DOHH2 (cell line): ENCODE data around the gene CRELD2.

Source experiments
- H3F3A ChIP-seq: fragments of 200-600 bp; sonication (generic), shearing (Covaris generic); 2 replicates; pipeline ENCODE4 v1.6.0; 2016; ENCODE audit warnings: antibody characterized with exemption, mild to moderate bottlenecking; ENCODE audit not compliant: control insufficient read depth, insufficient read depth
- H3K27ac ChIP-seq: fragments of 200-600 bp; sonication (generic); 2 replicates; pipeline ENCODE4 v1.5.1; 2014; ENCODE audit warnings: low read depth, mild to moderate bottlenecking, low read length, moderate library complexity
- H3K27me3 ChIP-seq: fragments of 200-600 bp; sonication (generic); 2 replicates; pipeline ENCODE4 v1.6.1; 2014; ENCODE audit warnings: mild to moderate bottlenecking, low read length, mixed read lengths; ENCODE audit not compliant: control insufficient read depth
- H3K36me3 ChIP-seq: fragments of 200-600 bp; sonication (generic); 2 replicates; pipeline ENCODE4 v1.6.1; 2014; ENCODE audit warnings: mild to moderate bottlenecking, low read length, moderate library complexity, mixed read lengths; ENCODE audit not compliant: control insufficient read depth
- H3K4me1 ChIP-seq: fragments of 200-600 bp; sonication (generic); 2 replicates; pipeline ENCODE4 v1.6.1; 2014; ENCODE audit warnings: mild to moderate bottlenecking, low read length, mixed read lengths; ENCODE audit not compliant: control insufficient read depth
- H3K4me2 ChIP-seq: fragments of 200-600 bp; sonication (generic); 2 replicates; pipeline ENCODE4 v1.6.0; 2014; ENCODE audit warnings: mild to moderate bottlenecking, low read length, moderate library complexity
- H3K4me3 ChIP-seq: fragments of 200-600 bp; sonication (generic); 2 replicates; pipeline ENCODE4 v1.5.1; 2014; ENCODE audit warnings: mild to moderate bottlenecking, low read length, mixed read lengths
- H3K79me2 ChIP-seq: fragments of 200-600 bp; sonication (generic); 2 replicates; pipeline ENCODE4 v1.6.1; 2014; ENCODE audit warnings: mild to moderate bottlenecking, low read length, mixed read lengths; ENCODE audit not compliant: control insufficient read depth
- H3K9me2 ChIP-seq: fragments of 200-600 bp; sonication (generic); replicated peaks from 2 replicates; pipeline ENCODE4 v1.6.1; 2014; ENCODE audit warnings: mild to moderate bottlenecking, low read length, mixed read lengths; ENCODE audit not compliant: control insufficient read depth
- H3K9me3 ChIP-seq: fragments of 200-600 bp; sonication (generic); 2 replicates; pipeline ENCODE4 v1.6.1; 2014; ENCODE audit warnings: antibody characterized with exemption, low read length, mixed read lengths; ENCODE audit not compliant: control insufficient read depth, insufficient read depth
- H4K20me1 ChIP-seq: fragments of 200-600 bp; sonication (generic); 2 replicates; pipeline ENCODE4 v1.6.0; 2014; ENCODE audit warnings: low read depth, mild to moderate bottlenecking, antibody characterized with exemption, low read length, moderate library complexity; ENCODE audit not compliant: control insufficient read depth, insufficient read depth
- CTCF ChIP-seq: fragments of 200-600 bp; sonication (generic); IDR thresholded peaks from one replicate; pipeline ENCODE4 v1.5.1; 2014; ENCODE audit warnings: antibody characterized with exemption, mild to moderate bottlenecking, low read depth, low read length; ENCODE audit not compliant: poor library complexity, severe bottlenecking
- EZH2phosphoT487 ChIP-seq: fragments of 200-600 bp; sonication (generic); IDR thresholded peaks from 2 replicates; pipeline ENCODE4 v1.6.1; 2017; ENCODE audit warnings: borderline replicate concordance, mild to moderate bottlenecking, antibody characterized with exemption, low read length, moderate library complexity, mixed read lengths

CRELD2 gene

DNA sequence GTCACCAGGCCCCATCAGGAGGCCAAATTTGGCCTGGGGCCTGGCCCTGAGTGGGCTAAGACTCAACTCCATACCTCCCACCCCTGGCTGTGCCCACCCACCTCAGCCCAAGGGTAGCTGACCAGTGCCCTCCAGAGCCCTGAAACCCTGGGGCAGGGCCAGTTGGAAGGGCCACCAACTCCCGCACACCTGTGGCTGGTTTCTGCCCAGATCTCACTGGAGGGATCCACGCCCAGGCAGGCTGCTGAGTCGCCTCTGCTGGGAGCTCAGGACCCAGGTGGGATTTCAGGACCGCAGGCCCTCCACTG is 33.2 kb downstream of the CRELD2 start:
- H3K4me3 ChIP-seq = no peak overlapping the region

DNA sequence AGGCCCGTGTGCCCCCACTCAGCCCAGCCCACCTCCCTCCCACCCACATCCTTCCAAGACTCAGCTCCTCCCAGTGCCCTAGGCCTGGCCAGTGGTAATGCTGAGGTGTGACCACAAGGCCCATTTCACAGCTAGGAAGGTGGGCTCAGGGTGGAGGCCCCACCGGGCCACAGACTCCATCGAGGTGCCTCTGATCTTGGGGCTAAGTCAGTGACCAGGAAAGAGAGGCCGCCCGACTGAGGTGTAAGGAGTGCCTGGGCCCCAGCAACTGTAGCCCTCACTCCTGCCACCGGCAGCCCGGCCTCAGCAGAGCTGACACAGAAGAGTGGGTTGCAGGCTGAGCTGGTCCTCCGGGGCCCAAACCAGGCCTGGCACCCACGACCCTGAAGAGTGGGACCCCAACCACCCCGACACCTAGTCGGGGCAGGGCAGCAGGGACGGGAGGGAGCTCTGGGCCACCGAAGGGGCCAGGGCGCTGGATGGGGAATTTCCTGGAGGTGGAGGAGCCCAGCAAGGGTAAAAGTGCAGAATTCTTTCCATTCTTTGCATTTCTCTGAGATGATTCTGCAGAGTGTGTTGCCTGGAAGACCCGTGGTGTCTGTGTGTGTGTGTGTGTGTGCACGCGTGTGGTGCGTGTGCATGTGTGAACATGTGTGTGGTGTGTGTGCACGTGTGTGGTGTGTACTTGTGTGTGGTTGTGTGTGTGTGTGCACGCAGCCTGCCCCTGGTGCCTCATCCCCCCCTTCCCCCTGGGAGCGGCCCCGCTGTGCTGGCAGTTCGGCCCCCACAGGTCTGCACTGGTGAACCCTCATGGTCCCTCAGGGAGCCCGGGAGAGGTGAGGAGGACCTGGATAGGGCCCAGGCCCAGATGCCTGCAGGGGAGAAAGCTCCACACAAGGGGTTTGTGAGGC is 33.8 kb downstream of the CRELD2 start:
- no peak overlapping the region for H3K4me2 ChIP-seq
- peaks cover 20% of the 10 kb centered on the region for H3K4me1 ChIP-seq
- TF ChIP-seq EZH2phosphoT487 (no peak), CTCF (no peak)
- H3K36me3 ChIP-seq = no peaks in the 10 kb centered on the region
- H3F3A ChIP-seq = no peaks in the 10 kb centered on the region
- H3K27me3 ChIP-seq = no peaks in the 10 kb centered on the region
- no peak overlapping the region for H3K27ac ChIP-seq
- no peaks in the 10 kb centered on the region for H3K9me3 ChIP-seq
- H3K4me3 ChIP-seq = no peak overlapping the region
- H4K20me1 ChIP-seq = no peaks in the 10 kb centered on the region
- H3K79me2 ChIP-seq = no peaks in the 10 kb centered on the region
- no peaks in the 10 kb centered on the region for H3K9me2 ChIP-seq

More for the DNA sequence above, 33.2 kb downstream of the CRELD2 start:
- Histone ChIP-seq H4K20me1 (no peaks in the 10 kb centered on the region), H3K27me3 (no peaks in the 10 kb centered on the region), H3K27ac (no peak overlapping the region), H3K4me1 (peaks cover 20% of the 10 kb centered on the region), H3K4me2 (peak overlapping the region; percentile 24; the same call in 1 of the 2 replicates), H3F3A (no peaks in the 10 kb centered on the region), H3K36me3 (no peaks in the 10 kb centered on the region), H3K9me3 (no peaks in the 10 kb centered on the region), H3K79me2 (no peaks in the 10 kb centered on the region), H3K9me2 (no peaks in the 10 kb centered on the region)
- TF ChIP-seq CTCF (no peak), EZH2phosphoT487 (no peak)

DNA sequence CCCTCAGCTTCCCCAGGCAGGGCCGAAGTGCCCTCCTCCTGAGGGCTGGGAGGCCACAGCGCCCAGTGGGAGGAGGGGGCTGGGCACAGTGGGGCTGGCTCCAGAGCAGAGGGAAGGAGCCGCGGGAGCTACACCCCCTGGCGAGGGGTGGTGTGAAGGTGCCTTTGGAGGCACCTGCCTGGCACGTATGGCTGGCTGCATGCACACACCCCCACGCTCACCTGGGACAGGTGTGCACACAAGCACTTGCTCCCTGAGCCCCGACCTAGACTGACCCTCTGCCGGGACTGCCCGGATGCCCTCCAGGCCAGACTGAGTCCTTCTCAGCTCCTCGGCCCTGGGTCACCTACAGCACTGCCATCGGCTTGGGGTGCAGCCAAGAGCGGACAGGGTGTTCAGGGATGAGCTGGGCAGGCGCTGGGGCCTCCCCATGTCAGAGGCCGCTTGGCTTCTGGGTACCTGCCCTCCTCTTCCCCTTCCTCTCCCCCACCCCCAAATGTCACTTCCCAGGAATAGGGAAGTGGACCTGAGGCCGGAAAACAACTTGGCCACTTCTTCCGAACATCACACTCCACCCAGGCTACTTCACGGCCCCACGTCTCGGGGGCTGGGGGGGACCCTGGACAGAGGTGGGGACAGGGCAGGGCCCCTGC is 34.7 kb downstream of the CRELD2 start:
- no peak overlapping the region for H3K4me2 ChIP-seq
- peaks cover 20% of the 10 kb centered on the region for H3K4me1 ChIP-seq
- no peaks in the 10 kb centered on the region for H3K9me3 ChIP-seq
- TF ChIP-seq EZH2phosphoT487 (no peak), CTCF (no peak)
- H3F3A ChIP-seq = no peaks in the 10 kb centered on the region
- no peaks in the 10 kb centered on the region for H3K79me2 ChIP-seq
- H3K27me3 ChIP-seq = no peaks in the 10 kb centered on the region
- H3K9me2 ChIP-seq = no peaks in the 10 kb centered on the region
- H3K4me3 ChIP-seq = no peak overlapping the region
- no peaks in the 10 kb centered on the region for H3K36me3 ChIP-seq
- H4K20me1 ChIP-seq = no peaks in the 10 kb centered on the region
- no peak overlapping the region for H3K27ac ChIP-seq
